GM23338 (cell line): ENCODE measurements around the gene TOM1. TPM values are rescaled to one million over a fixed set of nuclear protein-coding genes. Genes with fewer than 3 reads are reported as not detected.

ENCODE experiments used
- ATAC-seq: fragments of 200-7000 bp; cut with Tn5 transposase; 3 replicates; pipeline ENCODE4 v1.9.1; 2020
- DNase-seq: peaks from one replicate; pipeline ENCODE4 v3.0.0-alpha.2; 2015; ENCODE audit warnings: low spot score
- H2AFZ ChIP-seq: fragments of 200-600 bp; sonication (generic); 2 replicates; pipeline ENCODE4 v1.8.0; 2016; ENCODE audit warnings: antibody characterized with exemption, mild to moderate bottlenecking, moderate library complexity
- H3F3A ChIP-seq: fragments of 200-600 bp; sonication (generic); replicated peaks from 2 replicates; pipeline ENCODE4 v1.8.0; 2017; ENCODE audit warnings: antibody characterized with exemption, mixed run types, low read depth
- H3K27ac ChIP-seq: fragments of 200-600 bp; sonication (generic); 2 replicates; pipeline ENCODE4 v1.6.1; 2016; ENCODE audit warnings: low read depth
- H3K27me3 ChIP-seq: fragments of 200-600 bp; sonication (generic); 2 replicates; pipeline ENCODE4 v1.8.0; 2016; ENCODE audit warnings: mild to moderate bottlenecking, mixed run types, moderate library complexity; ENCODE audit not compliant: insufficient read depth
- H3K36me3 ChIP-seq: fragments of 200-600 bp; sonication (generic); 2 replicates; pipeline ENCODE4 v1.8.0; 2016; ENCODE audit warnings: mild to moderate bottlenecking; ENCODE audit not compliant: insufficient read depth
- H3K4me1 ChIP-seq: fragments of 200-600 bp; sonication (generic); 2 replicates; pipeline ENCODE4 v1.8.0; 2016; ENCODE audit warnings: mild to moderate bottlenecking, moderate library complexity; ENCODE audit not compliant: insufficient read depth
- H3K4me2 ChIP-seq: fragments of 200-600 bp; sonication (generic); 2 replicates; pipeline ENCODE4 v1.7.1; 2017; ENCODE audit warnings: mixed run types
- H3K4me3 ChIP-seq: fragments of 200-600 bp; sonication (generic); 2 replicates; pipeline ENCODE4 v1.6.1; 2016; ENCODE audit warnings: mixed run types
- H3K79me2 ChIP-seq: fragments of 200-600 bp; sonication (generic); replicated peaks from 2 replicates; pipeline ENCODE4 v1.8.0; 2017; ENCODE audit warnings: mild to moderate bottlenecking; ENCODE audit not compliant: insufficient read depth
- H3K9me2 ChIP-seq: fragments of 200-600 bp; sonication (generic); 2 replicates; pipeline ENCODE4 v1.8.0; 2017; ENCODE audit not compliant: insufficient read depth
- H4K20me1 ChIP-seq: fragments of 200-600 bp; sonication (generic); replicated peaks from 2 replicates; pipeline ENCODE4 v1.8.0; 2017; ENCODE audit warnings: mild to moderate bottlenecking; ENCODE audit not compliant: insufficient read depth
- H3K27ac Mint-ChIP-seq: 2 replicates; pipeline ENCODE4 v1.8.0; 2020; ENCODE audit warnings: inconsistent platforms, mild to moderate bottlenecking, moderate library complexity, mixed read lengths
- H3K27me3 Mint-ChIP-seq: 3 replicates; pipeline ENCODE4 v1.8.0; 2022; ENCODE audit warnings: low read depth, mild to moderate bottlenecking, moderate library complexity, mixed read lengths, inconsistent platforms; ENCODE audit not compliant: insufficient read depth, poor library complexity
- H3K36me3 Mint-ChIP-seq: 3 replicates; pipeline ENCODE4 v1.8.0; 2021; ENCODE audit warnings: low read depth, mild to moderate bottlenecking, inconsistent platforms, moderate library complexity, mixed read lengths
- H3K4me1 Mint-ChIP-seq: 3 replicates; pipeline ENCODE4 v1.8.0; 2020; ENCODE audit warnings: mild to moderate bottlenecking, inconsistent platforms, mixed read lengths
- H3K4me3 Mint-ChIP-seq: 3 replicates; pipeline ENCODE4 v1.8.0; 2021; ENCODE audit warnings: moderate library complexity, mild to moderate bottlenecking, inconsistent platforms, mixed read lengths
- H3K9me3 Mint-ChIP-seq: 3 replicates; pipeline ENCODE4 v1.8.0; 2020; ENCODE audit warnings: moderate library complexity, mild to moderate bottlenecking, inconsistent platforms, mixed read lengths
- CREB1 ChIP-seq: fragments of 250-450 bp; sonication (Bioruptor Pico); IDR thresholded peaks from 2 replicates; pipeline ENCODE4 v1.5.0; 2020; ENCODE audit warnings: low read depth, mild to moderate bottlenecking, moderate library complexity
- ETS1 ChIP-seq: IDR thresholded peaks from 2 replicates; pipeline ENCODE4 v1.6.1; 2016; ENCODE audit warnings: antibody characterized with exemption
- EZH2 ChIP-seq: fragments of 200-600 bp; sonication (generic); IDR thresholded peaks from one replicate; pipeline ENCODE4 v1.8.0; 2017; ENCODE audit warnings: antibody characterized with exemption, mild to moderate bottlenecking, low read depth; ENCODE audit not compliant: unreplicated experiment
- EZH2phosphoT487 ChIP-seq: fragments of 200-600 bp; sonication (generic); IDR thresholded peaks from one replicate; pipeline ENCODE4 v1.8.1; 2018; ENCODE audit warnings: antibody characterized with exemption; ENCODE audit not compliant: unreplicated experiment
- JUNB ChIP-seq: IDR thresholded peaks from one replicate; pipeline ENCODE4 v1.6.1; 2016; ENCODE audit warnings: antibody characterized with exemption; ENCODE audit not compliant: unreplicated experiment
- NANOG ChIP-seq: IDR thresholded peaks from 2 replicates; pipeline ENCODE4 v1.6.1; 2016; ENCODE audit warnings: antibody characterized with exemption, borderline replicate concordance
- POLR2AphosphoS5 ChIP-seq: IDR thresholded peaks from 2 replicates; pipeline ENCODE4 v1.6.1; 2016; ENCODE audit warnings: antibody characterized with exemption, low read depth
- REST ChIP-seq: IDR thresholded peaks from one replicate; pipeline ENCODE4 v1.6.1; 2018; ENCODE audit warnings: antibody characterized with exemption; ENCODE audit not compliant: unreplicated experiment
- STAT1 ChIP-seq: IDR thresholded peaks from one replicate; pipeline ENCODE4 v1.6.1; 2016; ENCODE audit warnings: antibody characterized with exemption; ENCODE audit not compliant: unreplicated experiment
- ZNF114 ChIP-seq: fragments of 250-450 bp; sonication (Bioruptor Pico); IDR thresholded peaks from 2 replicates; pipeline ENCODE4 v1.5.0; 2020; ENCODE audit warnings: mild to moderate bottlenecking, moderate library complexity
- ZNF331 ChIP-seq: fragments of 250-450 bp; sonication (Bioruptor Pico); IDR thresholded peaks from 2 replicates; pipeline ENCODE4 v1.5.0; 2020; ENCODE audit warnings: low read depth, mild to moderate bottlenecking, moderate library complexity
- ZNF462 ChIP-seq: fragments of 250-450 bp; sonication (Bioruptor Pico); IDR thresholded peaks from 2 replicates; pipeline ENCODE4 v1.5.0; 2020; ENCODE audit warnings: mild to moderate bottlenecking, moderate library complexity
- polyA plus RNA-seq: library from polyadenylated mRNA; unstranded; fragments of >200 nt; fragmentation: Nextera tagmentation; extraction: Ambion mirVana; gene quantifications from 2 replicates; pipeline ENCODE4 v1.2.1, GENCODE V29; 2016
- total RNA-seq: library from RNA; depleted of rRNA; stranded (reverse); fragments of >200 nt; shearing (Covaris generic); gene quantifications from 2 replicates; pipeline ENCODE4 v1.2.3, GENCODE V29; 2014

The TOM1 gene
- total and polyA plus RNA-seq, 2 experiments from 2014 or later = 10.9 to 17.8 TPM

- DNase-seq (no peak), ATAC-seq (no peak)
- H3F3A ChIP-seq = peaks cover 4% of the 10 kb centered on the region; the same call in 1 of the 2 replicates
- H3K27me3 ChIP-seq = peaks cover under 1% of the 10 kb centered on the region; the same call in 1 of the 2 replicates
- H3K4me3 ChIP-seq = no peak overlapping the region
- Mint-ChIP-seq H3K27me3 (peaks cover 2% of the 10 kb centered on the region), H3K36me3 (peaks cover under 1% of the 10 kb centered on the region; the same call in 1 of the 3 replicates), H3K4me1 (peaks cover 9% of the 10 kb centered on the region; the same call in 2 of the 3 replicates), H3K27ac (no peak overlapping the region), H3K9me3 (no peaks in the 10 kb centered on the region), H3K4me3 (no peak overlapping the region)
- no peaks in the 10 kb centered on the region for H3K36me3 ChIP-seq
- H3K4me1 ChIP-seq = no peaks in the 10 kb centered on the region; the same call in 1 of the 2 replicates
- no peaks in the 10 kb centered on the region for H3K9me2 ChIP-seq
- no peak overlapping the region for H3K4me2 ChIP-seq
- H2AFZ ChIP-seq = no peak overlapping the region
- H3K79me2 ChIP-seq = no peaks in the 10 kb centered on the region
- no peak for TF ChIP-seq POLR2AphosphoS5
- TF ChIP-seq REST = no peak
- TF ChIP-seq EZH2 = no peak
- no peak for TF ChIP-seq CREB1 (CRISPR knock-in tag)
- no peak for TF ChIP-seq JUNB
- no peak for TF ChIP-seq NANOG
- TF ChIP-seq ZNF114 = no peak
- TF ChIP-seq ZNF331 (CRISPR knock-in tag) = no peak
- TF ChIP-seq EZH2phosphoT487 = no peak
- TF ChIP-seq STAT1 = no peak
- TF ChIP-seq ETS1 = no peak
- no peak for TF ChIP-seq ZNF462 (CRISPR knock-in tag)
- H4K20me1 ChIP-seq = no peaks in the 10 kb centered on the region
- H3K27ac ChIP-seq = no peak overlapping the region
Measured at GRCh38 chr22:35345808-35346505, 46.3 kb downstream of the TOM1 start.
